Transverse colon (tissue), 4 donors: ENCODE results near the gene SLC4A8.

Source experiments
- CTCF ChIP-seq, 5 experiments: fragments of 200-600 bp in 3 of 5; fragments of 450-650 bp in 2 of 5; sonication (generic) in 3 of 5; IDR thresholded peaks; 1 replicate in 2 of 5; 2 replicates in 3 of 5; pipeline ENCODE4 v1.5.1; 2016 to 2017; ENCODE audit warnings: antibody characterized with exemption in 5 of 5, inconsistent platforms in 3 of 5, mild to moderate bottlenecking in 2 of 5, moderate library complexity in 1 of 5
- POLR2A ChIP-seq: fragments of 450-650 bp; IDR thresholded peaks from one replicate; pipeline ENCODE4 v1.6.1; 2016; ENCODE audit warnings: antibody characterized with exemption, mild to moderate bottlenecking, moderate library complexity
- POLR2AphosphoS5 ChIP-seq, 3 donors: sonication (generic); formaldehyde crosslinking; IDR thresholded peaks; one replicate each; pipeline ENCODE4 v1.6.1; 2016; ENCODE audit warnings: antibody characterized with exemption in 3 of 3

- TF ChIP-seq CTCF (IDR thresholded peaks at IDR 0.05): no peak
- peak in 1 of 3 donors; percentile 10 for TF ChIP-seq POLR2AphosphoS5 (IDR thresholded peaks at IDR 0.05)
- TF ChIP-seq POLR2A: no peak
Measured at GRCh38 chr12:51399891-51400290, 24.7 kb upstream of the SLC4A8 start.
